Measurements from ENCODE around the gene NELL2.

- TF ChIP-seq EZH2 (IDR thresholded peaks at IDR 0.05; ENCODE audit: insufficient read depth, low read length) (no peak), CTCF (IDR thresholded peaks at IDR 0.05; ENCODE audit: insufficient read depth, low read depth, low read length) (no peak)
Measured at GRCh38 chr12:44502681-44503080, 373.4 kb downstream of the NELL2 start.

Data from astrocyte (in vitro differentiated cells and primary cell).